GM06990 (cell line): ENCODE results near the gene CUBN.

Experiments used
- DNase-seq: peaks from one replicate; pipeline ENCODE4 v3.0.0-alpha.2; 2011; ENCODE audit not compliant: insufficient read length; ENCODE audit errors: extremely low read depth
- H3K27me3 ChIP-seq: replicated peaks from 2 replicates; pipeline ENCODE4 v1.6.0; 2011; ENCODE audit warnings: low read length; ENCODE audit not compliant: control insufficient read depth, insufficient read depth
- H3K36me3 ChIP-seq: 2 replicates; pipeline ENCODE4 v1.5.1; 2011; ENCODE audit warnings: low read length; ENCODE audit not compliant: control insufficient read depth, insufficient read depth
- H3K4me3 ChIP-seq: replicated peaks from 2 replicates; pipeline ENCODE4 v1.5.1; 2011; ENCODE audit warnings: low read depth, mild to moderate bottlenecking, control low read depth, low read length
- TF ChIP-seq, protein P1 (sequence below): IDR thresholded peaks from 2 replicates; pipeline ENCODE4 v1.5.1; 2011; ENCODE audit warnings: low read length, control low read depth, mild to moderate bottlenecking, inconsistent platforms; ENCODE audit not compliant: insufficient read depth, poor library complexity, severe bottlenecking

The CUBN gene

DNA sequence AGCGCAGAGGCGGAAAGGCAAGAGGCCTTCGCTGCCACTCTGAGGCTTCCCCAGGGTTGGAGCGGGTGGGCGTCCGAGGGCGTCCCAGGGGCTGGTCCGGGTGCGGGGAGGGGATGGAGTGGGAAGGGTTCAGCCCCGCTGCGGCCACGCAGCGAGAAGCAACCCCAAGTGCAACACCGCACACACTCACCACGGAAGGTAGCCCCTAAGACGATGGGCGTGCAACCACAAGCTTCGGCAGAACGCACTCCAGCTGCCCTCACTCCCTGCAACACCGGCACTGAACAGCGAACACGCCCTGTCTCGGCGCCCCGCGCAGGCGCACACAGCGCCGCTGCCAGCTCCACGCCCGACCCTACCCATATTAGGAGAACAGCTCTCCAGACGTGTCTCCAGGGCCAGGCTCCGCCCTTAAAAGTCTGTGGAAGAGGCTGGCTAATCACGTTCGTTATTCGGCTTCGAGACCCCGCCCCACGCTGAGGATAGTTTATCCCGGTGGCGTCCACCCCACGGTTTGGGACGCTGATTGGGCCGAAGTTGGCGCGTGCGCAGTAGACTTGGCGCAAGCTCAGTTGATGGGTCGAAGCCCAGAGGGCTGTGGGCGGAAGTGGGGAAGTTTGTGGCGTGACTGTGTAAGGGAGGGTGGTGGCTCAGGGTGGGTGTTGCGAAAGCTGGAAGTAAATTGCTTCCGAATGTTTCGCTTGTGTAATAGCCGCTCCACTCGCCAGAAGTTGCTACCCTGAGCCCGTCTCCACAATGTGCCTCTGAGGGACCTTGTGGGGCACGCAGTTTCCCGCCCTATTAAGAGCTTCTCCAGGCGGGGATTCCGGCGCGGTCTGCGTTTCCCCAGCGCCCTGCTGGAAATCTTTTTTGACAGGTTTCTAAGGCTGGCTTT is 312.2 kb downstream of the CUBN start, which contains the start of gene RSU1:
TSS of gene RSU1 (minus strand) at position 300 of the 895 bp plus-strand sequence. CDS start 343 bp downstream, outside the sequence.
- TF ChIP-seq, protein P1, sequence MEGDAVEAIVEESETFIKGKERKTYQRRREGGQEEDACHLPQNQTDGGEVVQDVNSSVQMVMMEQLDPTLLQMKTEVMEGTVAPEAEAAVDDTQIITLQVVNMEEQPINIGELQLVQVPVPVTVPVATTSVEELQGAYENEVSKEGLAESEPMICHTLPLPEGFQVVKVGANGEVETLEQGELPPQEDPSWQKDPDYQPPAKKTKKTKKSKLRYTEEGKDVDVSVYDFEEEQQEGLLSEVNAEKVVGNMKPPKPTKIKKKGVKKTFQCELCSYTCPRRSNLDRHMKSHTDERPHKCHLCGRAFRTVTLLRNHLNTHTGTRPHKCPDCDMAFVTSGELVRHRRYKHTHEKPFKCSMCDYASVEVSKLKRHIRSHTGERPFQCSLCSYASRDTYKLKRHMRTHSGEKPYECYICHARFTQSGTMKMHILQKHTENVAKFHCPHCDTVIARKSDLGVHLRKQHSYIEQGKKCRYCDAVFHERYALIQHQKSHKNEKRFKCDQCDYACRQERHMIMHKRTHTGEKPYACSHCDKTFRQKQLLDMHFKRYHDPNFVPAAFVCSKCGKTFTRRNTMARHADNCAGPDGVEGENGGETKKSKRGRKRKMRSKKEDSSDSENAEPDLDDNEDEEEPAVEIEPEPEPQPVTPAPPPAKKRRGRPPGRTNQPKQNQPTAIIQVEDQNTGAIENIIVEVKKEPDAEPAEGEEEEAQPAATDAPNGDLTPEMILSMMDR: no peak
- Histone ChIP-seq H3K27me3 (no peaks in the 10 kb centered on the region), H3K4me3 (peak within 1 kb of the TSS; percentile 81), H3K36me3 (peaks cover 1% of the 10 kb centered on the region; the same call in 1 of the 2 replicates)
- DNase-seq: peak; percentile 100

DNA sequence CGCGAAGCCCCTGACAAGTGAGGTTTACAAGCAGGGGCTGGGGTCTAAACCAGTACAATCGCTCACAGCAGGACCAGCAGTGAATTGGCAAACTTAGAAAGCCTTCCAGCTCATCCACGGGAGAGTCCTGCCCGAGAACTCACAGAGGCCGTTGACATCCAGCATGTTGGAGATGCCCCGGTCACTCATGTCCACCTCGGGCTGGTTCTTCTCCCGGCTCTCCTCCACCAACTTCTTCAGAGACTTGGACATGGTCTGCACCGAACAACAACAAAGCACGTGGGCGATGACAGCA is 312.8 kb downstream of the CUBN start:
- Histone ChIP-seq H3K27me3 (no peaks in the 10 kb centered on the region), H3K4me3 (peak overlapping the region; percentile 81), H3K36me3 (peaks cover 1% of the 10 kb centered on the region; the same call in 1 of the 2 replicates)
- DNase-seq: no peak
- TF ChIP-seq, protein P1: no peak

DNA sequence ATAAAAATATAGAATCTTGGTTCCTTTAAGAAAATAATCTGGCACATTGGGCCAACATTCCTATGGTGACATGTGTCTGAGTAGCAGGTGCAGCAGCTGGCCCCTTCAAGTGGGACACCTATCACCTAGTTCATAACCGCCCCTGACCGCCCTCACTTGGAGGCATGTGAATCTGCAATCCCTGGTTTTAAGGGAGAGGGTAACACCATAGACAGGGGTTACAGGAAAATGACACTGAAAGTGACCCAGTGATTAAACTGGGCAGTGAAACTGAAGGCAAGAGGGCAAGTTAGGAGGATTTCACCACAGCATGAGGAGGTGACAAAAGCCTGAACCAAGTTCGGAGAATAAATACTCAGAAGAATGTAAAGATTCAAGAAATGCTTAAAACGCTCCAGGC is 313.4 kb downstream of the CUBN start:
- Histone ChIP-seq H3K4me3 (peak overlapping the region; percentile 81), H3K36me3 (peaks cover 1% of the 10 kb centered on the region; the same call in 1 of the 2 replicates), H3K27me3 (no peaks in the 10 kb centered on the region)
- no peak for DNase-seq
- TF ChIP-seq, protein P1: no peak

DNA sequence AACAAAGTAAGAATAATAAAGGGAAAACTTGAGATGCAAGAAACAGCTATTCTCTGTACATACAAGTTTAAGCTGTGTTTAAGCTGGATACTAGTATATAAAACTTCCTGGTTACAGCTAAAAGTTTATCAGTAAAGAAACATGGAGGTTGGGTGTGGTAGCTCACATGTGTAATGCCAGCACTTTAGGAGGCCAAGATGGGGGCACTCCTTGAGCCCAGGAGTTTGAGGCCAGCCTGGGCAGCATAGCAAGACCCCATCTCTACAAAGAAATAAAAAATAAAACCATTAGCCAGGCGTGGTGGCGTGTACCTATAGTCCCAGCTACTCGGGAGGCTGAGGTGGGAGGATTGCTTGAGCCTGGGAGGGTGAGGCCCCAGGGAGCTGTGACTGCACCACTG is 315.6 kb downstream of the CUBN start:
- Histone ChIP-seq H3K36me3 (peaks cover 1% of the 10 kb centered on the region), H3K4me3 (no peak overlapping the region), H3K27me3 (no peaks in the 10 kb centered on the region)
- DNase-seq: no peak
- TF ChIP-seq, protein P1: no peak

DNA sequence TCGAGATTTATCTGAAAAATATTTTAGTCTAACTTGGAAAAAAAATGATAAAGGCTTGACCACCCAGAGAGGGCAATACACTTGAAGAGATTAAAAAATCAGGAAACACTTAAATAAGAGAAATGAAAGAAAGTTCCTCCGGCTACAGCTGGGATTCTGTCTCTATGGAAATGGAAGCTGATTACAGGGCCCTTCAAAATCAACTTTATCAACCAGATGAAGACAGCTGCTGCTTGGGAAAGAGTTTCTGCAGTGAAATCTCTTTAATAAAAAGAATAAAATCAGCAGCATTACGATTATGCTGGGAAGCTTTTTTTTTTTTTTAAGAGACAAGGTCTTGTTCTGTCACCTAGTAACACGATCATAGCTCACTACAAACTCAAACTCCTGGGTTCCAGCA is 316.9 kb downstream of the CUBN start:
- no peak for DNase-seq
- TF ChIP-seq, protein P1: no peak
- Histone ChIP-seq H3K4me3 (no peak overlapping the region), H3K36me3 (peaks cover 1% of the 10 kb centered on the region), H3K27me3 (no peaks in the 10 kb centered on the region)
